AG08396 (cell line): ENCODE data around the gene SERPINH1.
A peak's percentile ranks its signal among the peaks of the same experiment; 100 is the strongest.

Experiments
- DNase-seq: peaks from one replicate; pipeline ENCODE4 v3.0.0; 2012; ENCODE audit warnings: low spot score, mixed read lengths

Gene SERPINH1

GRCh38 chr11:75555079-75555811 is 6.8 kb upstream of the SERPINH1 start:
- DNase-seq, result no peak

- no peak for DNase-seq
Observed at GRCh38 chr11:75556275-75556674, 5.8 kb upstream of the SERPINH1 start.

DNA sequence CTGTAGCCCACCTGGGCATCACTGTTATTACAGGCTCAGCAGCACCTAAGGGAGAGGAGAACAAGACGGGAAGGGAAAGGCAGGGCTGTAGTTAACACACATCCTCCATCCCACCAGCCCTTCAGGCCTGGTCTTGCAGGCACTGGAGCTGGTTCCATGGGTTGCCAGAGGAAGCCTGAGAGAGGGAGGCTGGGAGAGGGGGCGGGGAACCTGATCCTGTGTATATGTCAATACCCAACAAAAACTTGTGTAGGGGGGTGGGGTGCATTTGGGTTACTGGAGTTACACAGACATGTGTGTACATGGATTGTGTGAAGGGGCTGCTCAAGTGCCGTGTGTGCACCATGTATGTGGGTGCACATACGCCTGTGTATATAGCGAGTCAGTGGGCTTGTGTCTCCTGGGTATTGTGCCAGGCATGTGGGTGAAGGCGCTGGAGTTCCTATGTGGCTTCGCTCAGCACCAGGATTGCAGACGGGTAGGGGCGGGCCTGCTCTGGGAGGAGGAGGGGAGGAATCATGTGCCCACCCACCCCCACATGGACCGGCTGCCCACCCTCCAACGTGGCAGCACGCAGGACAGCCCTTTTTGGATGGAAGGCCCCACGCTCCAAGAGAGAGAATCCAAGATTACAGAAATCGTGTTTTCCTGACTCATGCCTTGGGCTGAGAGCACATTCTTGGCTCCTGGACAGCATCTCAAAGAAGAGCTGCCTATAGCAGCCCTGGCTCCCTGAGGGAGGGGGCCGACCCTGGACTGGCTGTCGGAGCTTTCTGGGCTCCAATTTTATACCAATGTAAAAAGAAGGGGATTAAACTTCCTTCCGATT is 4.2 kb upstream of the SERPINH1 start:
- peak; percentile 82 for DNase-seq

GRCh38 chr11:75558939-75559843 is 2.9 kb upstream of the SERPINH1 start:
- peak; percentile 75 for DNase-seq

- DNase-seq, result no peak
Observed at GRCh38 chr11:75560644-75561043, 1.4 kb upstream of the SERPINH1 start.

DNA sequence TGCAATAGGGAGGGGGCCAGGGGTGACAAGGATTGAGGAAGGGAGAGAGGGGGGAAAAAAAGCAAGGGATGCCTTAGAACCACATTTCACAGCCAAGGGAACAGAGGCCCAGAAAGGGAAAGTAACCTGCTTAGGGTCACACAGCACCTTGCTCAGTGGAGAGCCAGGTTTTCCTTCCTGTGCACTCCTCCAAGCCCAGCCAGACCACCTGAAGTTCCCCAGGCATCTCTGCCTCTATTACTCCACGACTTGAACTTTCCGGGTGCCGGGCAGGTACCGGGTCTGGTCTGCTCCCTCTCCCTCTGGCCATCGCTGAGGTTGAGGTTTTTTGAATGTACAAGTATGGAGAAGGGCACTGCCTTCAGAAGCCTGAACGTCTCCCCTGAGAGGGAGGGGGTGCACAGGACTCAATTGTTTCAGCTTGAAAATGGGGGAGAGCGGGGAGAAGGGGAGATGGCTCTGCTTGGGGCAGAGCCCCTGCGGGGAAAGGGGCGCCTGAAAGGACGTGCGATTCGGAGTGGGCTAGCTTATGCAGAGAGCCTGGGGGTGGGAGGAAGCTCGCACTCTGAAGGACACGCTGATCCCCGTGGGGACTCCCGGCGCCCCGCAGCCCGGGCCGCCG is 516 bp upstream of the SERPINH1 start:
- DNase-seq, result no peak

DNA sequence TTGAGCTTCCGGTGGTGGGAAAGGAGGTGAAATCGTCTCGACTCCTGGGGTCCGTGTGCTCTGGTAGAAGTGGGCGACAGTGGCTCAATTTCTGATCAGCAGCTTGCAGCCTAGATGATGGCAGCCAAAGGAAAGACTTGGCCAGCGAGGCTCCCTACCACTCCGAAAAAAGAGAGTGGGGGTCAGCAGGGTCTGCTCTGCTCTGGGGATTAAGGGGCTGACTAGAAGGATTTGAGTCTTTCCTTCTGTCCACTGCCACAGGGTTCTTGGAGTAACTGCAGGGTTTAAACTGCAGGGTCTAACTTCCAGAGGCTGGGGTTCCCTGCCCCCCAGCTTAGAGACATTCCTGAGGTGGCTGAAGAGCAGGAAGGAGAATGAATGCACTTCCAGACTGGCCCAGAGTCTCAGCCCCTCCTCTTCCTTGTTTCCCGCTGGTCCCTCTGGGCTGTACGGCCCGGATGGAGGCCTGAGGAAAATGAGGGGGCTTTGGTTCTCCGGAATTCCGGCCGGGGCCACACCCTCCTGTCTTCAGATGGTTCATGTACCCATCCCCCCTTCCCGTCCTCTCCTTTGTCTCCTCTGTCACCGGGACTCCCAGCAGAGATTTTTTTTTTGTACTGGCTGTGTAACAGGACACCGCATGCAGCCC is 907 bp downstream of the SERPINH1 start:
- peak; percentile 46 for DNase-seq

DNA sequence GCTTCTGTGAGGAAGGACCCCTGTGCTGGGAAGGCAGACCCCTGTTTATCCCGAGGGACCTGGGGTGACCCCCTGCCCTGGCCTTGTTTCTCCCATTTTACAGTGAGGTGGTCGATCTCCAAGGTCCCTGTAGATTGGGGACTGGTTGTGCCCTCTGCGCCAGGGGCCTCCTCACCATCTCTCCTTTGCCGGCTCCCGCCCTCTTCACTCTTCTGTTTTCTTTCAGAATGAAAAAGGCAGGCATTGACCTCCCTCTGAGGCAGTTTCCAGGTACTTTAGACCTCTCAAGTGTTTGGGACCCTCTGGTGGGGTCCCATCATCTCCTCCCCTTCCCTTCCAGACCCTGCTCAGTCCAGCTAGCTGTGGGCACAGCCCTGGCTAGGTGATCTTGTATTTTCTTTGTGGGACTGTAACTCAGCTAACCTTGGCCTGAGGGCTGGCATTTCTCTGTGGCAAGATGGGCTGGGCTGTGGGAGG is 1.5 kb downstream of the SERPINH1 start:
- no peak for DNase-seq

DNA sequence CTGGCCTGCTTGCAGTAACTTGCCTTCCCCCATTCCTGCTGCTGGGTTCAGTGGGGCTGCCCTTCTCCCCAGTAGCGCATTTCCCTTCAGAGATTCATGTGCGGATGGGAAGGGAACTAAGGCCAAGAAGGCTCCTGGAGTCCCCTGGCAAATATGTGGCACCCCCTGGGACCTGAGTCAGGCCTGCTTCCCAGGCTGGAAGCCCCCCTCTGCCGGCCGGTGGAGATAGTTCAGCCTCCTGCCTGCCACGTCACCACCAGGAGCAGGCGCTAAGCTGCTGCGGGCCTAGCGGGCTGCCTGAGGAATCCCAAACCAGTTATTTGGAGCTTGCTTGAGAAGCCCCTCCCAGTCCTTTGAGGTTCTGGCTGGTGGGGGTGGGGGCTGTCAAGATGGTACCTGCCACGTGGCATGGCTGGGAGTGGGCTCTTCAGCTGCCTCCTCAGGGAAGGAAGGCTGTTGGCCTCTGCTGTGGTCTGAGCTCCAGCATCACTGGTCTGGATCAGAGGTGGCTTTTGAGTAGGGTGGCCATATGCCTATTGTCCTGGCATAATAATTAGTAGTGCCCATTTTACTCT is 2.0 kb downstream of the SERPINH1 start:
- peak; percentile 81 for DNase-seq

- DNase-seq, result peak; percentile 77
Observed at GRCh38 chr11:75565221-75565814, 3.3 kb downstream of the SERPINH1 start.

- no peak for DNase-seq
Observed at GRCh38 chr11:75565916-75566762, 4.1 kb downstream of the SERPINH1 start.

- DNase-seq, result no peak
Observed at GRCh38 chr11:75566763-75567279, 4.8 kb downstream of the SERPINH1 start.

GRCh38 chr11:75567971-75568370 is 5.9 kb downstream of the SERPINH1 start:
- no peak for DNase-seq

- DNase-seq, result no peak
Observed at GRCh38 chr11:75568616-75569219, 6.7 kb downstream of the SERPINH1 start.

DNA sequence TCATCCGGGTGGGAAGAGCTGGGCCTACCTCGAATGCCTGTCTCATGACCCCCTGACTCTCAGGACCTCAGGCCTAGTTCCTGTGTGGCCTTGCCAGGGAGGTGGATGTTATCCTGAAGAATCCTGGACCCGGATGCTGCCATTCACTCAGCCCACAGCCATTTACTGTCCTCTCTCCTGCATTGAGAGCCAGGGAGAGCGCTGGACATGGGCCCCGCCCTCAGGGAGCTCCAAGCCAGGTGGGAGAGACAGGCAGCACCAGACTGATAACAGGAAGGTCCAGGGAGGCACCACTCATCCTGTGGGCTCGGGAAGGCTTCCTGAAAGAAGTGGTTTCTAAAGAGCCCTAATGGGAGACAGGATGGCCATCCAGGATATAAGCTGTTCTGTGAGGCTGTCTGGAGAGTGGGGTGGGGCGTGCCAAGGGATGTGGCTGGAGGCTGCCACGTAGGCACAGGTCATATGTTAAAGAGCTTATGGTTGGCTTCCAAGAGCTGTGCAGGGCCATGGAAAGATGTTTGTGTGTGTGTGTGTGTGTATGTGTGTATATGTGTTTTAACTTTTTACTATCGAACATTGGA is 8.6 kb downstream of the SERPINH1 start:
- DNase-seq, result no peak

- no peak for DNase-seq
Observed at GRCh38 chr11:75571625-75572024, 9.6 kb downstream of the SERPINH1 start.

DNA sequence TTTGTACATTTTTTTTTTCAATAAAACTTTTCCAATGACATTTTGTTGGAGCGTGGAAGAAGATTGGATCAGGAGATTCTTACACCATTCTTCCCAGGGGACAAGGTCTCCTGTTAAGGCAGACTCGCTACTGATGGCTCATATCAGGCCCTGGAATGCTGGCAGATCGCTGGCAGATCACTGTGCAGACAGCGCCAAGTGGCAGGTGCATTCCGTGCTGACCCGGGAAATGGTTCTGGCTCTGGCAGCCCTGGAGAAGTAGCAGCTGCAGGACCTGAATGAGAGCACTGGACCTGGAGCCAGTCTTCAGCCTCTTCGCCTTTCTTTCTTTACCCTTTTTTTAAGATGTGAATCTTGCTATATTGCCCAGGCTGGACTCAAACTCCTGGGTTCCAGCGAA is 10.7 kb downstream of the SERPINH1 start:
- DNase-seq, result no peak
